K562 (cell line): ENCODE results near the gene GIPR. TPM values are rescaled to one million over a fixed set of nuclear protein-coding genes. Genes with fewer than 3 reads are reported as not detected.
A peak's percentile ranks its signal among the peaks of the same experiment; 100 is the strongest.

Source experiments
- BCLAF1 ChIP-seq, 2 experiments: fragments of 450-650 bp in 1 of 2; IDR thresholded peaks; 2 replicates each; pipeline ENCODE4 v1.6.1; 2011 to 2017; ENCODE audit warnings: low read depth in 2 of 2, antibody characterized with exemption in 1 of 2, borderline replicate concordance in 1 of 2, low read length in 1 of 2, mild to moderate bottlenecking in 1 of 2, mixed read lengths in 1 of 2; ENCODE audit not compliant: control insufficient read depth in 1 of 2
- CEBPZ ChIP-seq: fragments of 150-350 bp; IDR thresholded peaks from 2 replicates; pipeline ENCODE4 v1.6.1; 2014; ENCODE audit warnings: low read depth, mild to moderate bottlenecking, low read length, borderline replicate concordance
- CSDE1 ChIP-seq, 2 experiments: fragments of 450-650 bp; IDR thresholded peaks; 2 replicates each; pipeline ENCODE4 v1.6.1; 2016; ENCODE audit warnings: mild to moderate bottlenecking in 1 of 2
- HDGF ChIP-seq: fragments of 450-650 bp; IDR thresholded peaks from 2 replicates; pipeline ENCODE4 v1.6.1; 2016
- HSF4 ChIP-seq: fragments of 250-450 bp; sonication (Bioruptor Pico); IDR thresholded peaks from 2 replicates; pipeline ENCODE4 v2.1.2; 2022; ENCODE audit warnings: mild to moderate bottlenecking, moderate library complexity, borderline replicate concordance
- KDM4B ChIP-seq, 2 experiments: fragments of 450-650 bp in 1 of 2; sonication (generic) in 1 of 2; IDR thresholded peaks; 2 replicates each; pipeline ENCODE4 v1.6.1; 2016 to 2017; ENCODE audit warnings: borderline replicate concordance in 2 of 2, antibody characterized with exemption in 1 of 2, low read depth in 1 of 2, mild to moderate bottlenecking in 1 of 2
- NFRKB ChIP-seq: fragments of 450-650 bp; IDR thresholded peaks from 2 replicates; pipeline ENCODE4 v1.6.1; 2016; ENCODE audit warnings: low read depth
- SMAD2 ChIP-seq: fragments of 150-350 bp; IDR thresholded peaks from 2 replicates; pipeline ENCODE4 v1.6.1; 2014; ENCODE audit warnings: low read depth, mild to moderate bottlenecking, low read length
- TCF7 ChIP-seq: sonication (generic); IDR thresholded peaks from 2 replicates; pipeline ENCODE4 v1.6.1; 2016; ENCODE audit warnings: antibody characterized with exemption, borderline replicate concordance
- TFE3 ChIP-seq: fragments of 450-650 bp; formaldehyde crosslinking; IDR thresholded peaks from 2 replicates; pipeline ENCODE4 v1.4.0; 2020; ENCODE audit warnings: mild to moderate bottlenecking, mixed read lengths
- THRB ChIP-seq: fragments of 450-650 bp; formaldehyde crosslinking; conservative IDR thresholded peaks from 2 replicates; pipeline ENCODE4 v1.4.0; 2022; ENCODE audit warnings: mild to moderate bottlenecking, missing genetic modification characterization
- ZNF444 ChIP-seq: fragments of 250-450 bp; sonication (Bioruptor Pico); IDR thresholded peaks from 2 replicates; pipeline ENCODE4 v1.4.0; 2020; ENCODE audit warnings: mild to moderate bottlenecking, moderate library complexity
- polyA plus RNA-seq, 8 experiments: library from polyadenylated mRNA; depleted of rRNA in 4 of 8; stranded (reverse) in 5 of 8; unstranded in 3 of 8; fragments of >200 nt; fragmentation: Nextera tagmentation in 2 of 8; fragmentation: Illumina TruSeq in 1 of 8; extraction: Ambion mirVana in 2 of 8; extraction: Trizol in 1 of 8; gene quantifications; 2 replicates each; pipeline versions ENCODE4 v1.2.1 to v1.2.3, GENCODE V29; 2011 to 2014; ENCODE audit warnings: inconsistent platforms in 1 of 8, missing spikeins in 1 of 8
- total RNA-seq, 7 experiments: library from RNA; depleted of rRNA in 6 of 7; stranded (reverse); fragments of >200 nt in 6 of 7; fragmentation: Illumina TruSeq in 2 of 7; extraction: Trizol in 2 of 7; gene quantifications; 2 replicates each; pipeline versions ENCODE4 v1.2.1 to v1.2.3, GENCODE V29; 2011 to 2021; ENCODE audit warnings: low replicate concordance in 1 of 7
- TF ChIP-seq, protein P1 (sequence below): conservative IDR thresholded peaks from 2 replicates; pipeline ENCODE4 v1.6.1; 2011; ENCODE audit warnings: low read depth, mild to moderate bottlenecking, low read length; ENCODE audit not compliant: control insufficient read depth

GIPR gene
- total and polyA plus RNA-seq, 9 of the 15 experiments (the other 6 are each of a cell fraction or from before 2014, with no cell fraction given) = 2.2 to 26.8 (median 12.7) TPM

- TF ChIP-seq BCLAF1 (IDR thresholded peaks at IDR 0.05; ENCODE audit: borderline replicate concordance in 1 of 2, control insufficient read depth in 1 of 2, low read depth in 2 of 2, low read length in 1 of 2) (no peak), HSF4 (CRISPR knock-in tag) (no peak), KDM4B (IDR thresholded peaks at IDR 0.05; ENCODE audit: borderline replicate concordance in 2 of 2, low read depth in 1 of 2) (0 out of 4 replicates have a peak, but pooled peaks of 1 of the 2 experiments have one; percentile 48), CSDE1 (IDR thresholded peaks at IDR 0.05) (no peak), CEBPZ (no peak), TCF7 (no peak), HDGF (no peak), THRB (0 out of 2 replicates have a peak, but pooled peaks have one; percentile 7), SMAD2 (no peak), TFE3 (CRISPR knock-in tag) (no peak), NFRKB (peak; percentile 89), ZNF444 (CRISPR knock-in tag) (no peak)
- TF ChIP-seq, protein P1, sequence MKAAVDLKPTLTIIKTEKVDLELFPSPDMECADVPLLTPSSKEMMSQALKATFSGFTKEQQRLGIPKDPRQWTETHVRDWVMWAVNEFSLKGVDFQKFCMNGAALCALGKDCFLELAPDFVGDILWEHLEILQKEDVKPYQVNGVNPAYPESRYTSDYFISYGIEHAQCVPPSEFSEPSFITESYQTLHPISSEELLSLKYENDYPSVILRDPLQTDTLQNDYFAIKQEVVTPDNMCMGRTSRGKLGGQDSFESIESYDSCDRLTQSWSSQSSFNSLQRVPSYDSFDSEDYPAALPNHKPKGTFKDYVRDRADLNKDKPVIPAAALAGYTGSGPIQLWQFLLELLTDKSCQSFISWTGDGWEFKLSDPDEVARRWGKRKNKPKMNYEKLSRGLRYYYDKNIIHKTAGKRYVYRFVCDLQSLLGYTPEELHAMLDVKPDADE = 0 out of 2 replicates have a peak, but pooled peaks have one; percentile 16
Measured at GRCh38 chr19:45691516-45692186, 23.6 kb downstream of the GIPR start, which contains the start of gene SNRPD2 (continued).
